ENCODE measurements around the gene RNF144A.

DNA sequence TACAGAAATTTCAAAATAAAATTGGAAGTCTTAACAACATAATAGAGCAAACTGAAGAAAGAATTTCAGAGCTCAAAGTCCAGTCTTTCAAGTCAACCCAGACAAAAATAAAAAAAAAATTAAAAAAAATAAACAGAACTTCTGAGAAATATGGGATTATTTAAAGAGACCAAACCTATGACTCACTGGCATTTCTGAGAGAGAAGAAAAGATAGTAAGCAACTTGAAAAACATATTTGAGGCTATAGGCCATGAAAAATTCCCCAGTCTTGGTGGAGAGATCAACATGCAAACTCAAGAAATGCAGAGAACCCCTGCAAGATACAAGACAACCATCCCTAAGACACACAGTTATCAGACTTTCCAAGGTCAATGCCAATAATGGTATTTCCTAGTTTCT is 167.4 kb downstream of the RNF144A start:
- TF ChIP-seq, protein P1, sequence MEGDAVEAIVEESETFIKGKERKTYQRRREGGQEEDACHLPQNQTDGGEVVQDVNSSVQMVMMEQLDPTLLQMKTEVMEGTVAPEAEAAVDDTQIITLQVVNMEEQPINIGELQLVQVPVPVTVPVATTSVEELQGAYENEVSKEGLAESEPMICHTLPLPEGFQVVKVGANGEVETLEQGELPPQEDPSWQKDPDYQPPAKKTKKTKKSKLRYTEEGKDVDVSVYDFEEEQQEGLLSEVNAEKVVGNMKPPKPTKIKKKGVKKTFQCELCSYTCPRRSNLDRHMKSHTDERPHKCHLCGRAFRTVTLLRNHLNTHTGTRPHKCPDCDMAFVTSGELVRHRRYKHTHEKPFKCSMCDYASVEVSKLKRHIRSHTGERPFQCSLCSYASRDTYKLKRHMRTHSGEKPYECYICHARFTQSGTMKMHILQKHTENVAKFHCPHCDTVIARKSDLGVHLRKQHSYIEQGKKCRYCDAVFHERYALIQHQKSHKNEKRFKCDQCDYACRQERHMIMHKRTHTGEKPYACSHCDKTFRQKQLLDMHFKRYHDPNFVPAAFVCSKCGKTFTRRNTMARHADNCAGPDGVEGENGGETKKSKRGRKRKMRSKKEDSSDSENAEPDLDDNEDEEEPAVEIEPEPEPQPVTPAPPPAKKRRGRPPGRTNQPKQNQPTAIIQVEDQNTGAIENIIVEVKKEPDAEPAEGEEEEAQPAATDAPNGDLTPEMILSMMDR (IDR thresholded peaks at IDR 0.05): no peak
- TF ChIP-seq POLR2A (IDR thresholded peaks at IDR 0.05): no peak
- no peak for TF ChIP-seq POLR2AphosphoS5 (IDR thresholded peaks at IDR 0.05)

All from breast epithelium (tissue), 3 donors.